ENCODE results near the gene EFEMP1. TPM values are rescaled to one million over a fixed set of nuclear protein-coding genes. Genes with fewer than 3 reads are reported as not detected.

EFEMP1 gene
- total RNA-seq, 2 experiments from 2014 or later, result 0.61 TPM; not detected in 1

DNA sequence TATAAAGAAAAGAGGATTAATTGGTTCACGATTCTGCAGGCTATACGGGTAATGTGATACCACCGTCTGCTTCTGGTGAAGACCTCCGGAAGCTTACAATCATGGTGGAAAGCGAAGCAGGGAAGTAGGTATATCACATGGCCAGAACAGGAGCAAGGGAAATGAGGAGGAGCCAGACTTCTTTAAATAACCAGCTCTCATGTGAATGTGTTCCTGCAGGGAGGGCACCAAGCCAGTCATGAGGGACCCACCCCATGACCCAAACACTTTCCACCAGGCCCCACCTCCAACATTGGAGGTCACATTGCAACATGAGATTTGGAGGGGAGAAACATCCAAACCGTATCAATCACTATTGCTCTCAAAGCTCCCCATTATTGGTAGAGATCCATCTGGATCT lies 61.8 kb downstream of the EFEMP1 start:
- no peaks in the 10 kb centered on the region for H3K79me2 ChIP-seq (ENCODE audit: insufficient read depth, low read depth, low read length)
- H3K9me2 ChIP-seq (ENCODE audit: insufficient read depth, low read length), result no peaks in the 10 kb centered on the region
- no peak for DNase-seq (ENCODE audit: low spot score)
- no peaks in the 10 kb centered on the region for H3K9me3 ChIP-seq (ENCODE audit: low read length)
- POLR2A ChIA-PET, result interaction anchor here (0.6 kb wide), 1 partner anchor 194 kb away, joined by 3 read pairs; no protein-coding TSS in a partner anchor
- H3K4me1 ChIP-seq (ENCODE audit: insufficient read depth, low read length, poor library complexity, severe bottlenecking), result no peaks in the 10 kb centered on the region
- no peak overlapping the region for H3K4me2 ChIP-seq (ENCODE audit: low read length)
- no TSS peak for BruUV-seq (replicated peaks)
- no peak for TF ChIP-seq EZH2phosphoT487 (IDR thresholded peaks at IDR 0.05; ENCODE audit: borderline replicate concordance, low read depth, low read length)
- TF ChIP-seq, protein P1, sequence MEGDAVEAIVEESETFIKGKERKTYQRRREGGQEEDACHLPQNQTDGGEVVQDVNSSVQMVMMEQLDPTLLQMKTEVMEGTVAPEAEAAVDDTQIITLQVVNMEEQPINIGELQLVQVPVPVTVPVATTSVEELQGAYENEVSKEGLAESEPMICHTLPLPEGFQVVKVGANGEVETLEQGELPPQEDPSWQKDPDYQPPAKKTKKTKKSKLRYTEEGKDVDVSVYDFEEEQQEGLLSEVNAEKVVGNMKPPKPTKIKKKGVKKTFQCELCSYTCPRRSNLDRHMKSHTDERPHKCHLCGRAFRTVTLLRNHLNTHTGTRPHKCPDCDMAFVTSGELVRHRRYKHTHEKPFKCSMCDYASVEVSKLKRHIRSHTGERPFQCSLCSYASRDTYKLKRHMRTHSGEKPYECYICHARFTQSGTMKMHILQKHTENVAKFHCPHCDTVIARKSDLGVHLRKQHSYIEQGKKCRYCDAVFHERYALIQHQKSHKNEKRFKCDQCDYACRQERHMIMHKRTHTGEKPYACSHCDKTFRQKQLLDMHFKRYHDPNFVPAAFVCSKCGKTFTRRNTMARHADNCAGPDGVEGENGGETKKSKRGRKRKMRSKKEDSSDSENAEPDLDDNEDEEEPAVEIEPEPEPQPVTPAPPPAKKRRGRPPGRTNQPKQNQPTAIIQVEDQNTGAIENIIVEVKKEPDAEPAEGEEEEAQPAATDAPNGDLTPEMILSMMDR (conservative IDR thresholded peaks at IDR 0.05; ENCODE audit: low read length), result no peak
- no peak overlapping the region for H3K27ac ChIP-seq (ENCODE audit: low read depth, low read length, poor library complexity, severe bottlenecking)
- H4K20me1 ChIP-seq (ENCODE audit: insufficient read depth, low read length), result no peaks in the 10 kb centered on the region
- H3K4me3 ChIP-seq (ENCODE audit: low read depth, low read length, poor library complexity, severe bottlenecking), result no peak overlapping the region
- CTCF ChIA-PET (ENCODE audit: unreplicated experiment), result no interaction called here
- H2AFZ ChIP-seq (ENCODE audit: low read length), result no peak overlapping the region
- intact Hi-C loops (cut with micrococcal nuclease; ENCODE audit: unreplicated experiment), result no loop called here
- no peaks in the 10 kb centered on the region for H3K36me3 ChIP-seq (ENCODE audit: insufficient read depth, low read length)

DNA sequence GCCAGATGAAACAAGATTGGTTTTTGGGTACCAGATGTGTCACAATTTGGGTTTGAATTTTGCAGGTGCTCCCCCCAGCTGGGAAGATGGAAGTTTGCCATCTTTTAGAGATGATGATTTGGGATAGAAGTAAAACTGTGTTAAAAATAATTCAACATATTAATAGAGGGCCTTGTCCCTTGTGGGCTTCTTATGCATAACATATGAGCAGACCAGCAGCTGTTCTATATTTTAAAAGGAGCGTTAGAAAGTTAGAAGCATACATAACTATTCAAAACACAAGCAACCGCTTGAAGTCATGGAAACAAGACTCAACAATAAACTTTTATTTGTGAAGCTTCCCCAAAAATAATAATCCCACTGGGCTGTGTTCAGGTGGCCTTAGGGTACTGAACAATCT lies 62.8 kb downstream of the EFEMP1 start:
- no peak for DNase-seq (ENCODE audit: low spot score)
- no peaks in the 10 kb centered on the region for H3K4me1 ChIP-seq (ENCODE audit: insufficient read depth, low read length, poor library complexity, severe bottlenecking)
- no peaks in the 10 kb centered on the region for H3K36me3 ChIP-seq (ENCODE audit: insufficient read depth, low read length)
- H3K9me3 ChIP-seq (ENCODE audit: low read length), result no peaks in the 10 kb centered on the region
- BruUV-seq (replicated peaks), result no TSS peak
- no peak overlapping the region for H2AFZ ChIP-seq (ENCODE audit: low read length)
- no peak overlapping the region for H3K4me3 ChIP-seq (ENCODE audit: low read depth, low read length, poor library complexity, severe bottlenecking)
- no peaks in the 10 kb centered on the region for H3K9me2 ChIP-seq (ENCODE audit: insufficient read depth, low read length)
- no peak overlapping the region for H3K27ac ChIP-seq (ENCODE audit: low read depth, low read length, poor library complexity, severe bottlenecking)
- no peak overlapping the region for H3K4me2 ChIP-seq (ENCODE audit: low read length)
- H4K20me1 ChIP-seq (ENCODE audit: insufficient read depth, low read length), result no peaks in the 10 kb centered on the region
- TF ChIP-seq, protein P1 (conservative IDR thresholded peaks at IDR 0.05; ENCODE audit: low read length), result no peak
- TF ChIP-seq EZH2phosphoT487 (IDR thresholded peaks at IDR 0.05; ENCODE audit: borderline replicate concordance, low read depth, low read length), result no peak
- ChIA-PET CTCF (ENCODE audit: unreplicated experiment) (no interaction called here), POLR2A (no interaction called here)
- intact Hi-C loops (cut with micrococcal nuclease; ENCODE audit: unreplicated experiment), result no loop called here
- H3K79me2 ChIP-seq (ENCODE audit: insufficient read depth, low read depth, low read length), result no peaks in the 10 kb centered on the region

DNA sequence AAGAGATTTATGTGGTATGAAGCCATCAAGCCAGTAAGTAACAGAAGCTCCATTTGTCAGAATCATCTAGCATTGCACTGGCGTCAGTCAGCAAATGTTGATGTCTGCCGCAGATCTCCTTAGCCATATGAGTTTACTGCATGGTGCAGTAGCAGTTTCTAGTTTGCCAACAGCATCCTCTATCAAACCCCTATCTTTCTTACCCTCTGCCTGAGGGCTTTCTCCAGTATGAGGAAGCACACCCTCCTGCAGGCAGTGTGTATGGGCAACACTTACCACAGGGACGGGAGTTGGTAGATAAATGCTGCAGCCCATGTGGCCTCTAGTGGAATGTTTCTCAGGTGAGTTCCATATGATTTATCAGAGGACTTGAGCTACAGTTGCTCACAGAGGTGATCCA lies 63.7 kb downstream of the EFEMP1 start:
- no peaks in the 10 kb centered on the region for H3K9me3 ChIP-seq (ENCODE audit: low read length)
- H2AFZ ChIP-seq (ENCODE audit: low read length), result no peak overlapping the region
- no peaks in the 10 kb centered on the region for H3K9me2 ChIP-seq (ENCODE audit: insufficient read depth, low read length)
- no peaks in the 10 kb centered on the region for H3K4me1 ChIP-seq (ENCODE audit: insufficient read depth, low read length, poor library complexity, severe bottlenecking)
- DNase-seq (ENCODE audit: low spot score), result no peak
- H4K20me1 ChIP-seq (ENCODE audit: insufficient read depth, low read length), result no peaks in the 10 kb centered on the region
- intact Hi-C loops (cut with micrococcal nuclease; ENCODE audit: unreplicated experiment), result no loop called here
- no peak overlapping the region for H3K4me3 ChIP-seq (ENCODE audit: low read depth, low read length, poor library complexity, severe bottlenecking)
- H3K79me2 ChIP-seq (ENCODE audit: insufficient read depth, low read depth, low read length), result no peaks in the 10 kb centered on the region
- no TSS peak for BruUV-seq (replicated peaks)
- H3K4me2 ChIP-seq (ENCODE audit: low read length), result no peak overlapping the region
- POLR2A ChIA-PET, result interaction anchor here (0.9 to 1.4 kb wide), 2 partner anchors 9 to 12 kb away, joined by 4 to 5 read pairs; no protein-coding TSS in a partner anchor
- H3K27ac ChIP-seq (ENCODE audit: low read depth, low read length, poor library complexity, severe bottlenecking), result no peak overlapping the region
- no peaks in the 10 kb centered on the region for H3K36me3 ChIP-seq (ENCODE audit: insufficient read depth, low read length)
- TF ChIP-seq EZH2phosphoT487 (IDR thresholded peaks at IDR 0.05; ENCODE audit: borderline replicate concordance, low read depth, low read length), result no peak
- TF ChIP-seq, protein P1 (conservative IDR thresholded peaks at IDR 0.05; ENCODE audit: low read length), result no peak
- CTCF ChIA-PET (ENCODE audit: unreplicated experiment), result no interaction called here
